ENCODE data around the gene OAS2.

GRCh38 chr12:113002155-113002554 lies 23.8 kb downstream of the OAS2 start:
- TF ChIP-seq POLR2A (IDR thresholded peaks at IDR 0.05; ENCODE audit: extremely low read depth, insufficient read length) (no peak), CTCF (IDR thresholded peaks at IDR 0.05; ENCODE audit: low read depth, low read length) (peak; percentile 11)
